Natural killer cell (primary cell): Measurements from ENCODE around the gene FBXL17. TPM values are rescaled to one million over a fixed set of nuclear protein-coding genes. Genes with fewer than 3 reads are reported as not detected.
"Not testable (repeated sequence)": the region's sequence is repeated elsewhere in the genome, so short reads cannot be mapped to it uniquely, and the experiment has no call there.

Source experiments
- ATAC-seq, 3 donors: fragments of 150-1000 bp in 2 of 3; fragments of 200-7000 bp in 1 of 3; cut with Tn5 transposase; 1 replicate in 1 of 3; 2 replicates in 2 of 3; pipeline ENCODE4 v1.10.0; 2021; ENCODE audit warnings: mild to moderate bottlenecking in 2 of 3, moderate library complexity in 2 of 3
- DNase-seq, 2 donors: peaks; one replicate each; pipeline versions ENCODE4 v3.0.0 to v3.0.0-alpha.2; 2013 to 2021; ENCODE audit warnings: mixed read lengths in 1 of 2
- H3K27ac ChIP-seq: one replicate; pipeline ENCODE4 v1.5.1; 2013; ENCODE audit warnings: mild to moderate bottlenecking, low read length
- H3K27me3 ChIP-seq: one replicate; pipeline ENCODE4 v1.6.1; 2013; ENCODE audit warnings: low read length; ENCODE audit not compliant: control insufficient read depth, insufficient read depth
- H3K36me3 ChIP-seq: one replicate; pipeline ENCODE4 v1.6.1; 2013; ENCODE audit warnings: low read length; ENCODE audit not compliant: control insufficient read depth, insufficient read depth
- H3K4me1 ChIP-seq: one replicate; pipeline ENCODE4 v1.6.1; 2013; ENCODE audit warnings: low read length; ENCODE audit not compliant: control insufficient read depth, insufficient read depth
- H3K4me3 ChIP-seq: one replicate; pipeline ENCODE4 v1.5.1; 2013; ENCODE audit warnings: low read length
- H3K9me3 ChIP-seq: one replicate; pipeline ENCODE4 v1.6.1; 2013; ENCODE audit warnings: low read length; ENCODE audit not compliant: control insufficient read depth, insufficient read depth
- H3K27ac Mint-ChIP-seq, 2 donors: one replicate each; pipeline ENCODE4 v1.8.0; 2022; ENCODE audit warnings: mild to moderate bottlenecking in 2 of 2, mixed read lengths in 2 of 2, moderate library complexity in 1 of 2
- H3K27me3 Mint-ChIP-seq, 2 donors: one replicate each; pipeline ENCODE4 v1.8.0; 2022; ENCODE audit warnings: low read depth in 2 of 2, mixed read lengths in 2 of 2
- H3K36me3 Mint-ChIP-seq: one replicate; pipeline ENCODE4 v1.8.0; 2022; ENCODE audit warnings: mixed read lengths
- H3K4me1 Mint-ChIP-seq, 2 donors: one replicate each; pipeline ENCODE4 v1.8.0; 2022; ENCODE audit warnings: mixed read lengths in 2 of 2
- H3K4me3 Mint-ChIP-seq: one replicate; pipeline ENCODE4 v1.8.0; 2022; ENCODE audit warnings: mild to moderate bottlenecking, moderate library complexity, mixed read lengths
- H3K9me3 Mint-ChIP-seq, 2 donors: one replicate each; pipeline ENCODE4 v1.8.0; 2022; ENCODE audit warnings: mixed read lengths in 2 of 2
- CTCF ChIP-seq: fragments of 200-600 bp; IDR thresholded peaks from one replicate; pipeline ENCODE4 v1.8.0; 2022; ENCODE audit warnings: antibody characterized with exemption
- WGBS: methylation state at CpG from one replicate; pipeline ENCODE4 v1.1.7; 2013; ENCODE audit warnings: missing lambda C conversion rate; ENCODE audit not compliant: insufficient coverage; 5-methylcytosine and 5-hydroxymethylcytosine counted together
- intact Hi-C: fragments of 100-400 bp; cut with micrococcal nuclease; formaldehyde crosslinking; loops from one replicate; pipeline ENCODE4 v1.14.2; 2022
- total RNA-seq, 4 donors: library from RNA; stranded (reverse); fragments of 120-200 nt in 1 of 4; gene quantifications; one replicate each; pipeline versions ENCODE4 v1.2.3 to v1.2.4, GENCODE V29; 2013 to 2022

The FBXL17 gene
- total RNA-seq, 3 donors from 2014 or later (not counting 1 experiment from before 2014, with no cell fraction given), result 34.2 to 46.8 (median 34.9) TPM

GRCh38 chr5:108415726-108416125 is 33.8 kb upstream of the FBXL17 start:
- intact Hi-C loops, result no loop called here
- no peak overlapping the region for H3K4me3 Mint-ChIP-seq
- H3K36me3 Mint-ChIP-seq, result no peaks in the 10 kb centered on the region

GRCh38 chr5:108409786-108410185 is 27.9 kb upstream of the FBXL17 start:
- Histone ChIP-seq H3K36me3 (no peaks in the 10 kb centered on the region), H3K9me3 (no peaks in the 10 kb centered on the region), H3K4me3 (no peak overlapping the region), H3K27ac (no peak overlapping the region), H3K4me1 (no peaks in the 10 kb centered on the region), H3K27me3 (no peaks in the 10 kb centered on the region)
- no peaks in the 10 kb centered on the region for H3K36me3 Mint-ChIP-seq
- H3K9me3 Mint-ChIP-seq, result no peaks in the 10 kb centered on the region
- H3K27me3 Mint-ChIP-seq, result peaks cover 6 to 9% of the 10 kb centered on the region in 2 donors
- H3K27ac Mint-ChIP-seq, result no peak overlapping the region
- ATAC-seq, result no peak
- WGBS, result 80% methylated on average over 2 of the region's 2 CpGs
- no peak for TF ChIP-seq CTCF
- intact Hi-C loops, result no loop called here
- DNase-seq, result no peak
- H3K4me3 Mint-ChIP-seq, result no peak overlapping the region
- H3K4me1 Mint-ChIP-seq, result no peaks in the 10 kb centered on the region

More at GRCh38 chr5:108415726-108416125, 33.8 kb upstream of the FBXL17 start:
- H3K27ac ChIP-seq, result no peak overlapping the region
- ATAC-seq (no peak), DNase-seq (no peak)
- peaks cover 2% of the 10 kb centered on the region in 2 donors for H3K9me3 Mint-ChIP-seq
- H3K27me3 ChIP-seq, result peaks cover 3% of the 10 kb centered on the region
- H3K4me1 Mint-ChIP-seq, result no peaks in the 10 kb centered on the region
- no peaks in the 10 kb centered on the region for H3K4me1 ChIP-seq
- no peaks in the 10 kb centered on the region for H3K36me3 ChIP-seq
- no peak overlapping the region for H3K27ac Mint-ChIP-seq
- no peaks in the 10 kb centered on the region for H3K9me3 ChIP-seq
- TF ChIP-seq CTCF, result no peak
- H3K27me3 Mint-ChIP-seq, result peaks cover 11 to 16% of the 10 kb centered on the region in 2 donors
- no peak overlapping the region for H3K4me3 ChIP-seq

- H3K4me1 Mint-ChIP-seq, H3K36me3 ChIP-seq, H3K36me3 Mint-ChIP-seq, intact Hi-C loops, ATAC-seq, H3K9me3 Mint-ChIP-seq, H3K4me3 ChIP-seq, H3K4me3 Mint-ChIP-seq, H3K27me3 ChIP-seq, DNase-seq, H3K9me3 ChIP-seq, H3K27ac ChIP-seq, H3K27ac Mint-ChIP-seq, H3K4me1 ChIP-seq: not testable (repeated sequence)
- WGBS, result 95% methylated on average over 3 of the region's 3 CpGs
- H3K27me3 Mint-ChIP-seq, result peaks cover 16 to 39% of the 10 kb centered on the region in 2 donors
Measured at GRCh38 chr5:108405201-108405600, 23.3 kb upstream of the FBXL17 start.

- 79% methylated on average over 5 of the region's 6 CpGs for WGBS
- H3K4me3 ChIP-seq, result no peak overlapping the region
- DNase-seq, result no peak
- H3K27me3 ChIP-seq, result peaks cover 10% of the 10 kb centered on the region
- Mint-ChIP-seq H3K36me3 (no peaks in the 10 kb centered on the region), H3K4me1 (no peaks in the 10 kb centered on the region), H3K27me3 (peaks cover 22 to 50% of the 10 kb centered on the region in 2 donors), H3K9me3 (peaks cover 2 to 3% of the 10 kb centered on the region in 2 donors), H3K27ac (no peak overlapping the region), H3K4me3 (no peak overlapping the region)
- no peaks in the 10 kb centered on the region for H3K9me3 ChIP-seq
- intact Hi-C loops, result no loop called here
- no peaks in the 10 kb centered on the region for H3K4me1 ChIP-seq
- TF ChIP-seq CTCF, result no peak
- no peak for ATAC-seq
- no peak overlapping the region for H3K27ac ChIP-seq
- H3K36me3 ChIP-seq, result no peaks in the 10 kb centered on the region
Measured at GRCh38 chr5:108398964-108399363, 17.1 kb upstream of the FBXL17 start.

GRCh38 chr5:108396837-108397236 is 14.9 kb upstream of the FBXL17 start:
- H3K4me1 ChIP-seq, DNase-seq, H3K9me3 Mint-ChIP-seq, H3K27me3 ChIP-seq, H3K36me3 ChIP-seq, H3K4me3 Mint-ChIP-seq, ATAC-seq, H3K9me3 ChIP-seq, H3K36me3 Mint-ChIP-seq, intact Hi-C loops, H3K4me3 ChIP-seq, H3K27ac ChIP-seq, H3K27ac Mint-ChIP-seq, H3K4me1 Mint-ChIP-seq: not testable (repeated sequence)
- WGBS, result 98% methylated on average over 4 of the region's 5 CpGs
- H3K27me3 Mint-ChIP-seq, result peaks cover 18 to 37% of the 10 kb centered on the region in 2 donors
